Stimulated activated CD8-positive, alpha-beta memory T cell treated with anti-CD3 and anti-CD28 coated beads, Interleukin-4, amount 100 ng/mL, for 1 hour (primary cell): ENCODE measurements around the gene TMEM165.

ENCODE experiments used
- DNase-seq, 2 donors: peaks; one replicate each; pipeline ENCODE4 v3.0.0-alpha.2; 2020; ENCODE audit warnings: low read depth in 2 of 2, low spot score in 1 of 2

TMEM165 gene

GRCh38 chr4:55447831-55448230 is 52.1 kb downstream of the TMEM165 start:
- no peak for DNase-seq

GRCh38 chr4:55450566-55450965 is 54.8 kb downstream of the TMEM165 start:
- no peak for DNase-seq

- no peak for DNase-seq
These were observed 62.4 kb downstream of the TMEM165 start for GRCh38 chr4:55458164-55458563.

- no peak for DNase-seq
These were observed 62.9 kb downstream of the TMEM165 start for GRCh38 chr4:55458611-55459010.

- DNase-seq: no peak
These were observed 70.2 kb downstream of the TMEM165 start for GRCh38 chr4:55466001-55466400.

GRCh38 chr4:55468724-55469123 is 73.0 kb downstream of the TMEM165 start:
- no peak for DNase-seq

- DNase-seq: no peak
These were observed 74.2 kb downstream of the TMEM165 start for GRCh38 chr4:55469979-55470378.
